ENCODE results near the gene FPR1.

FPR1 gene

DNA sequence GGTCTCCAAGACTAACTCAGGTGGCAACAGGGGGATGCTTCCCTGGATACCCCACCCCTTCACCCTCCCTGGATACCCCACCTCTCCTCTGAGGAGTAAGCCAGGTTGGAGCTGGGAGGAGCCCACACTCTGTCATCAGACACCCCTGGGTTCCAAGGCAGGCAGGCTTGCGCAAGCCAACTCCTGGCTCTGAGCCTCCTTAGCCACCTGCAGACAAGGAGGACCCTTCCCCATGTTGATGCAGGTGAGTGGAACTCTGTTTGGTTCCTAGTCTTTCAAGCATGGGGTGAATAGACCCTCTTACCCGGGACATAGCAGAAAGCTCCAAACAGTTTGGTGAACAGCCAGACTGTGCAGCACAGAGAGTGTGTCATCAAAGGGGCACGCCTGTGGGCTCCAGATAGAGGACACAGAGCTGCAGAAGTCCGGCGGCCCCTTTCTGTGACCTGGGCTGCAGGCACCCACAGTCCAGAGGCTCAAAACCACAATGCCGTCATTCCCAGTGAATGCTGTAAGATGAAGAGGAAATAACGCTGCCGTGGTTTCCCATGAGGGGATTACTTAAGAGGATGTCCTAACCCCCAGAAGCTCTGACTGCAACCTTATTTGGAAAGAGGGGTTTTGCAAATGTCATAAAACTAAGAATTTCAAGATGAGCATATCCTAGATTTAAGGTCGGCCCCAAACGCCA lies 15.8 kb downstream of the FPR1 start:
- DNase-seq, result no peak

DNA sequence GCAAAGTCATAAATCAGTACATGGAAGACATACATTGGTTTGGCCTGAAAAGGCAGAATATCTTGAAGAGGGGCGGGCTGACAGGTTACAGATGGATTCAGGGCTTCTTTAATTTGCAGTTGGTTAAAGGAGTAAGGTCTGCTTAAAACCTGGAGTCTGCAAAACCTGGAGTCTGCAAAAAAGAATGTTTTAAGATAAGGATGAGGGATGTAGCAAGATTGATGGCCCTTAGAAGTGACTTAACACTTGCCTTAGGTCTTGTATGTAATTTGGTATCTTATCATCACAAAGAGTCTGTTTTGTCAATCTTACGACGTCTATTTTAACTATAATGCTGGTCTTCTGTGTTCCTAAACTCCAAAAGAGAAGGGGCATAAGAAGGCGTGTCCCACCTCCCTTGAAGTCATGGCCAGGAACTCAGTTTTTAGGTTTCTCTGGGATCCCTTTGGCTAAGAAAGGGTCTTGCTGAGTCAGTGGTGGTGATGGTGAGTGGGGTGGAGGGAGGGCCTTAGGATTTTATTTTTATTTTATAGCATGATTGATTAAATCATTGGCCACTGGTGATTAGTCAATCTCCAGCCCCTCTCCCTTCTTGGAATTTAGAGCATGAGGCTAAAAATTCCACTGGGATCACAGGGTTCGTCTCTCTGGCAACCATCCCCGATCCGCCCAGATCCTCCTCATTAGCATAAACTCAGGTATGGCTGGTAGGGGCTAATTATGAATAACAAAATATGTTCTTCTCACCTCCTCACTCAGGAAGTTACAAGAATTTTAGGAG lies 17.7 kb downstream of the FPR1 start:
- DNase-seq, result no peak

DNA sequence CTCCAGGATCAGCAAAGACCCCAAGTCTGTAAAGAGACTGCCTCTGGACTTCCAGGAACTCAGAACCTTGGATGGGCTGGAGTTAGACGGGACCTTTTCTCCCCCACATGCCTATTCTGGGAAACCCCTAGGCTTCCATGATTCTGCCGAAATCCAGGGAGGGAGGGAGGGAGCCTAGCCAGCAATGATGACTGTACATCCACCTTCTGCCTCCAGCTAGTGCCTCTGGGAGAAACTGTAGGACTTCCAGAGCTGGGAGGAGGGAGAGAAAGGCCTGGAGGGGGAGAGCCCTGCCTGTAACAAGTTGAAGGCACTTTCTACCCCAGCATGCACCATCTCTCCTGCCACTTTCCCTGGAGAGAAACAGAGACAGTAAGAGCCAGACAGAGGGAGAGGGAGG lies 21.9 kb downstream of the FPR1 start:
- DNase-seq, result no peak

DNA sequence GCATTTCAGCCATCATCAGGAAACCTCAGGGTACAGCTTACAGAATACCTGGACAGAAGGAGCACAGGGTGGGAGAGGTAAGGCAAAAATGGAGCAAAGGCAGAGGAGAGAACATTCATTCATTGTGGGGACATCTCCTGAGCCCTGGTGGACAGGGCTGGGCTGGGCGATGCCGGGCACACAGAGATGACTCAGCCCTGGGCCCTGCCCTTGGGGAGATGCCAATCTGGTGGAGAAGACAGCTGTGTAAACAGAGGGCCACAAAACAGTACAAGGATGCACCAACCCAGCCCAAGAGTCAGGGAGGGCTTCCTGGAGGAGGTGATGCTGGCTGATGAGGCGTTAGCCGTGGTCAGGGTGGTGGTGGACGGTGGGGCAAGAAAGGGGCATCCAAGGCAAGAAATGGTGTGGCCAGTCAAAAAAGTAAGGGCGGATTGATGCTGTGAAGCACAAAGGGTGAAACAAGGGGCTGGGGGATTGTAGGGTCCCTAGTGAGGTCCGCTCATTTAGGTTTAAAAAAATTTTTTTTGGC lies 24.3 kb downstream of the FPR1 start:
- DNase-seq, result no peak

DNA sequence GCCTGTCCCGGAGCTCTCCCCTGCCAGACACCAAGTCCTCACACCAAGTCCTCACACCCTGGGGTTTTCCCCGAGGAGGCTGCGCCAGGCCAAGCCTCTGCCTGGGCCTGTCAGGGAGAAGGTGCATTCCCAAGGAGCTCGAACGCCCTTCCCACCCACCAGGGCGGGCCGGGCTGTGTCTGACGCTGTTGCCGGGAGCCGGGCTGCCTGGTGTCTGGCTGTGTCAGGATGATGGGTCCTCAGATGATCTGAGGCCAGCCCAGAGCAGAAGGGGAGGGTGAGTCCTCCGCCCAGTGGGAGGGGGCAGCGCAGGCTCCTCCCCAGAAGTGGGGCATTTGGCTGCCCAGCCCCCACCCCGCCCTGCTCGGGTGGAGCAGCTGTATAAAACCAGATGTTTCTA lies 25.6 kb downstream of the FPR1 start:
- DNase-seq, result peak; percentile 16

DNA sequence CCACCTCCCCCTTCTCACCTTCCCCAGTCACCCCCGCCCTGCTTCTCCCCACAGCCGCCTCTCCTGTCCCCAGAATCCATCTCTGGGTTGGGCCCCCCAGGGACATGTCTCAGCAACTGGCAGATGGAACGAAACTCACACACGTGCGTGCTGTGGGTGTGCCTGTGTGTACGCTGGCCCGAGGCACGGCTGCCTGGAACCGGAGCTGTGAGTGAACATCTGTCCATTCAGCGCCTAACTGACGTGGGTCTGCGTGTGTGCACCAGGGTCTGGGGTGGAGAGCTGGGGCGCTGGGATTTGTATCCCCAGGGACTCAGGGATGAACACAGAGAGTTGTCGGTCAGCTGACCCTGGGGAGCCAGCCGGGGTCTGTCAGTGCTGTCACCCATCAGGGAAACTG lies 27.1 kb downstream of the FPR1 start:
- peak; percentile 11 for DNase-seq

DNA sequence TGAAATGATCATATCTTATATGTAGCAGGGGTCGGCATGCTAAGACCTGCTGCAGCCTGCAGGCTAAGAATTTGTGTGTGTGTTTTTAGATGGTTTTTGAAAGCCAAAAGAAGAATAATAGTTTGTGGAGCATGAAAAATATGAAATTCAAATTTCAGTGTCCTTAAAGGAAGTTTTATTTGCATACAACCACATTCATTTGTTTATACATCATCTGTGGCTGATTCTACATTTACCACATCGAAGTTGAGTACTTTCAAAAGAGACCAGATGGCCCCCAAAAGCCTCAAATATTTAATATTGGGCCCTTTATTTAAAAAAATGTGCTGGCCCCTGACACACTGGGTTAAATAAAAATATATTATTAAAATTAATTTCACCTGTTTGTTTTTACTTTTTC lies 29.2 kb downstream of the FPR1 start:
- no peak for DNase-seq

DNA sequence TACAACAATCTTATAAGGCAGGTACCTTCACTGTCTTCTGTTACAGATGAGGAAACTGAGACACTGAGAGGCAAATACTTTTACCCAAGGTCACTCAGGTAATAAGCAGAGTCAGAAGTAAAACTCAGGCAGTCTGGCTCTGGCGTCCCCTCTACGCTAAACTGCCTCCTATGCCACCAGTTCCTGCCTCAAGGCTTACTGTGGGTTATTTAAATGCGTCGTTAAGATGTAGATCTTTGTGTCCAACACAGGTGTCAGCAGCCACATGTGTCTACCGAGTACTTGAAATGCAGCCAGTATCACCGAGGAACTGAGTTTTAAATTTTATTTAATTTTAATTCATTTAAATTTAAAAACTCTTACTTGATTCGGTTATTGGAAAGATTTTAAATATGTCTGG lies 29.8 kb downstream of the FPR1 start:
- DNase-seq, result no peak

DNA sequence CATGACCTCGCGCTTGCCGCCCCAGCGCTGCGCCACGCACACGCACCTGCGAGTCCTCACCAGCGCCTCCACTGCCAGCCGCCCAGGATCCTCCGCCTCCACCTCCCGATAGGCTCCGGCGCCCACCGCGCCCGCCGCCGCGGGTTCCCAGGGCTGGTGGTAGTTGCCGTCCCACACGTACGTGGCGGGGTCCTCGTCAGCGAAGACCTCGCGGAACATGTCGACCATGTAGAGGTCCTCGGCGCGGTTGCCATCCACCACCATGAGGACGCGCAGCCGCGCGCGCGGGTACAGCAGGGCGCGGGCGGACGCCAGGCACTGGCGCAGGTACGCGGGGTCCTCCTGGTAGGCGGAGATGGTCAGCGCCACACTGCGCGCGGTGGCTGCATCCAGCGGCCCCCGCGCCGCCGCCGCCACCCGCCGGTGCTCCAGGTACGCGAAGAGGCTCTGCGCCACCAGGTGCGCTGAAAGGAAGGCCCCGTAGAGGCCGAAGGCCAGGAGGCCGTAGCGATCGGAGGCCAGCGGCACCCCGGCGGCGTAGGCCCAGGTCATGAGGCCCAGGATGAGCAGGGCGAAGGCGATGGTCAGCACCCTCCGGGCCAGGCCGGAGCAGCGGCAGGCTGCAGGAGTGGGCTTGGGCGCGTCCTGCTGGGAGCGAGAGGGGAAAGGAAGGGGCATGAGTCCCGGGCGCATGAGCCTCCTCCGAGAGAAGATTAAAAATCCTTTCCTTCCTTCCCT lies 32.3 kb downstream of the FPR1 start:
- no peak for DNase-seq

DNA sequence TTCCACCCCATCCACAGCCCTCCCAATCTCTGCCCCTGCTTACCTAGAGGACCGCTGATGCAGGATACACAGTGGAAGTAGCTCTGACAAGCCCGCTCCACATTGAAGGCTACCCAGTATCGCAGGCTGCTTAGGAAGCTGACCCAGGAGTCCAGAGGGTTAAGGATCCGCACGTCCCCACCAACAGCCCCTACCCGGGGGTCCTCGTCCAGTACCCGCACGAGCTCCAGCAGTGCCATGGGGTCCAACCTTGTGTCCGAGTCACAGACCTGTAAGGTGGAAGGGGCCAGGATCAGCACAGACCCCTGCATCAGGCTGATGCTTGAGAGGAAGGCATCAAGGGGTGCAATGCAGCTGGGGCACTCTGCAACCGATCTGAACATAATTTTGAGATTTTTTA lies 34.8 kb downstream of the FPR1 start:
- DNase-seq, result no peak

DNA sequence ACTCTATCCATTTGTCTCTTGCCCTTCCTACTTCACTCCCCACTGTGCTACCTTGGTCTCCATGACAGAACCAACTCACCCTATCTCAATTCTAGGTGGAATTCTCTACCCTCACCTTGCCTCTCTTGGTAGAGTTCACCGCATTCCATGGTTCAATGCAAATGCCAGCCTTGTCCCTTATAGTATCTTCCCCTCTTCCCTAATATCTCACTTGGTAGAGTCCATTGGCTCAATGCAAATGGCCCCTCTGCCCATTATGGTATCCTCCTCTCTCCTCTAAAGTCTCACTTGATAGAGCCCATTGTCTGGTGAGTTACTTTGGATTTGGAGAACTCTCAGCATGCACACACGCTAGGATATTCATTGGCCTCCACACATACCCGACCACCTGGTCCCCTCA lies 35.8 kb downstream of the FPR1 start:
- no peak for DNase-seq

DNA sequence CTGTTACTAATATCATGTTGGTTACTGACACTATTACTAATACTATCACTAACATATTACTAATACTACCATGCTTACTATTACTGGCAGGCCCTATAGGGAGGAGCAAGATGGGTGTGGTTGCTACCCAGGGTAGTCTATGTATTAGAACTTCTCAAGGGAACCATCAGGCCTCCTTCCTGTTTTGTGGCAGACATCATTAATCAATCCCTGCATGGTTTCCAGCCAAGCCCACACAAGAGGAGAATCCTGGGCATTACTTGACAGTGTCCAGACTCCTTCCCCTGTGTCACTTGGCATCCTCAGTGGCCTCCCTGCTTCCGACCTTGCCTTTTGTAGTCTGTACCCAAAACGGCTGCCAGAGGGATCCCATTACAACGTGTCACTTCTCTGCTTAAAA lies 36.8 kb downstream of the FPR1 start:
- DNase-seq, result no peak

DNA sequence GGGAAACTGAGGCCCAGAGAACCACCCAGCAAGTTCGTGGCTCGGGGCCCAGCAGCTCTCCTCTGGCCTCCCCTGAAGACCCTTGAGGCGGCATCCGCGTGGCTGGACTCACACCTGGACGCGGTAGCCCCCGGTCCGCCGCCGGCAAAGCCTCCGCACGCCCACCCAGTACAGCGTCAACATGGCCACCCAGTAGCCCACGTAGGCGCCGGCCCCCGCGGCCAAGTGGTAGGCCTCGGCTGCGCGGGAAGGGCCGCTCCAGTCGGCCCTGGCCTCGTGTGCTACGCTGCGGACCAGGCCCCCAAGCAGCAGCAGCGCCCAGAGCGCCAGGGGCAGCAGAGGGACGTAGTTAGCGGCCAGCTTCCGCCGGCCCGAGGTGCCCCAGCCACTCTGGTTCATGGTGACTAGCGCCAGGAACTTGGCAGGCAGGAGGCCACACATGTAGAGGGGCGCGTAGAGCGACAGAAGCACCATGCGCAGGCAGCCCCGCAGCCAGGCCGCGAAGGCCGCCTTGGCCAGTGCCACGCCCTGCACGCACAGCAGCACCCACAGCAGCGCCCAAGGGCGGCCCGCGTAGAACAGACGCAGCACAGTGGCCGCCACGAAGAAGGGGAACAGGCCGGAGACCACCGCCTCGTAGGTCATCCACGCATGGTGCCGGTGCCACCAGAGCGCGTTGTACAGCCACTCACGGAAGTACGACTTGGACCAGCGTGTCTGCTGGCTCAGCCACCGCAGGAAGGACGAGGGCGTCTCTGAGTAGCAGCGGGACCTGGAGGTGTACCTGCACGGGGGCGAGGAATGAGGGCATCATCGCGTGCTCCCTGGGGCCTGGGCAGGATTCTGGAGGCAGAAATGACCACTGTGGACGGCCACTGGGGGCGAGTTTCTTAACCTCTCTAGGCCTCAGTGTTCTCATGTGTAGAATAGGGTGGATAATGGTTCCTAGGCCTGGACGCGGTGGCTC lies 38.1 kb downstream of the FPR1 start:
- DNase-seq, result no peak

DNA sequence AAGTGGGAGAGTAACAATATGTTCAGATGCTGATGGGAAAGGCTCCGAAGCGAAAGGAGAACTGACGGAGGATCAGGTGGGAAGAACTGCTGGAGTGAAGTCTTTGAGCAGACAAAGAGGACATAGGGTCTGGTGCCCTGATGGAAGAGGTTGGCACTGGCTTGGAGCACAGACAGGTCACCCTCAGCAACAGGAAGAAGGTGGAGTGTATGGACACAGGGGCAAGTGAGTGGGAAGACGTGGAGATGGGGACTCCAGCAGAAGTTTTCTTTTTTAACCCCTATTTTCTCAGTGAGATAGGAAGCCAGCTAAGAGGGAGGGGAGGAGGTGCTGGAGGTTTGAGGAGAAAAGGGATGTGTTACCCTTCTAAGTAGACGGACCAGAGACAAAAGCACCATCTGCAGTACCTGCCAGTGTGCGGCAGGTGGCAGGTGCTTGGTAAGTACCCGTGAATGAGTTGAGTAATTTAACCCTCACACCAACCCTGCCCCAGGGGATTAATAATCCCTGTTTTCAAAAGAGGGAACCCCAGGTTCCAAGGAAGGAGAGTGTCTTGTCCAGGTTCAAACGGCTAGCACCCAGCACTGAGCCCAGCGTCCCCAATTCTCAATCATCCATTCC lies 39.1 kb downstream of the FPR1 start:
- DNase-seq, result peak; percentile 58

DNA sequence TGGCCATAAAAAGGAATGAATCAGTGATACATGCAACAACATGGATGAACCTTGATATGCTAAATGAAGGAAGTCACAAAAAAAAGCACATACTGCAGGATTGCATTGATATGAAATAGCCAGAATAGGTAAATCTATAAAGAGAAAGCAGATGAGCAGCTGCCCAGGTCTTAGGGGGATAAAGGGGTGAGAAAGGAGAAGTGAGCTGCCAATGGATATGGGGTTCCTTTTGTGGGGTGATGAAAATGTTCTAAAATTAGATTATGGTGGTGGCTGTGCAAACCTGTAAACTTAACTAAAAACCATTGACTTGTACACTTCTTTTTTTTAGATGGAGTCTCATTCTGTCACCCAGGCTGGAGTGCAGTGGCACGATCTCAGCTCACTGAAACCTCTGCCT lies 40.0 kb downstream of the FPR1 start:
- DNase-seq, result no peak

DNA sequence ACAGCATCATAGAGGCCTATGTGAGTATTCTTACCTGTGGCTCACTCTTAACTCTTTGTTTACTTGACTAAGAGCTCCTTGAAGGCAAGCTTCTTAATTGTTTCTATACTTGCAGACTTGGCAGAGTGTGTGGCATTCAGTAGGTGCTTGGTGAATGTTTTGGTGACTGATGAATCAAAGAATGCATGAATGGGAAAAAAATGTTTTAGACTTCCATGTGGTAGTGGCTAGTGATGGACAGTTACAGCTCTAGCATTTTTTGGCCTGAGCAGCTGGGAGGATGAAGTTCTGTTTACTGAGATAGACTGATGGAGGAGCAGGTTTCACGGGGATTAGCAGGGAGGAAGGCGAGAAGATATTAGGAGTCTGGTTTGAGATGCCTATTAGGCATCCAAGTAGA lies 41.5 kb downstream of the FPR1 start:
- no peak for DNase-seq

DNA sequence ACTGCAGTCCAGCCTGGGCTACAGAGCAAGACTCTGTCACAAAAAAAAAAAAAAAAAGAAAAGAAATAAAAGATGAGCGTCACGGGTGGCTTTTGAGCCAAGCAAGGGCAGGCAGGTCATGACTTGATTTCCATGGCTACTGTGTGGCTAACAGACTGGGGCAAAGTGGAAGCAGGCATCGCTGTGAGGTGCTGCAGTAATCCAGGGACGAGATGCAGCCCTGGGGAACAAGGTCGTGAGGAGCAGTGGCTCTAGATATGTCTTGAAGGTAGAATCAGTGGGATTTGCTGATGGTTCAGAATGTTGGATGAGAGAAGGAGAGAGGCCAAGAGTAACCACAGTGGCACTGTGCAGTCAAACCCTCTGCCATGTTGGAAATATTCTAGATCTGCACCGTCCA lies 42.1 kb downstream of the FPR1 start:
- DNase-seq, result no peak

DNA sequence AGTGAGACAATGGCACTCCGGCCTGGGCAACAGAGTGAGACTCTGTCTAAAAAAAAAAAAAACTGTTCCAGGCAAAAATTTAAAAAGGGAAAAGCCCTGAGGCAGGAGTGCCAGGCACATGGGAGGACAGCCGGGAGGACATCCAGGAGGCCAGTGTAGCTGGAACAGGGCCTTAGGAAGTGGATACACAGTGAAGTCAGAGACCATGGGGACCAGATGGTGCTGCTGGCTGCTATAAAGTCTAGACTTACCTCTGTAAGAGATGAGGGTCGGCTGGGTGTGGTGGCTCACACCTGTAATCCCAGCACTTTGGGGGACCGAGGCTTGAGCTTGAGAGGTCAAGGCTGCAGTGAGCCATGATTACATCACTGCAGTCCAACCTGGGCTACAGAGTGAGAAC lies 42.9 kb downstream of the FPR1 start:
- DNase-seq, result no peak

DNA sequence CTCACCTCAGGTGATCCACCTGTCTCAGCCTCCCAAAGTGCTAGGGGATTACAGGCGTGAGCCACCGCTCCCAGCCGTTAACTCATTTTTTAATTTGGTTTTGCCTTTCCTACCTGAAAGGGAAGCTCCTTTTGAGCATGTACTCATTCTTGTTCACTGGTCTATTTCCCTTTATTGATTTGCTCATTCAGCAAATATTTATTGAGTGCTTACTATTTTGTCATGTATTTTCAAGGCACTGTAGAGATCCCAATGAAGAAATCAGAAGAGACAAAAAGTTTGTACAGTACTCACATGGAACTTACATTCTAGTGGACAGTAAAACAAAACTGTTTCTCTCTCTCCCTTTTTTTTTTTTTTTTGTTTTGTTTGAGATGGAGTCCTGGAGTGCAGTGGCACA lies 44.8 kb downstream of the FPR1 start:
- DNase-seq, result no peak

DNA sequence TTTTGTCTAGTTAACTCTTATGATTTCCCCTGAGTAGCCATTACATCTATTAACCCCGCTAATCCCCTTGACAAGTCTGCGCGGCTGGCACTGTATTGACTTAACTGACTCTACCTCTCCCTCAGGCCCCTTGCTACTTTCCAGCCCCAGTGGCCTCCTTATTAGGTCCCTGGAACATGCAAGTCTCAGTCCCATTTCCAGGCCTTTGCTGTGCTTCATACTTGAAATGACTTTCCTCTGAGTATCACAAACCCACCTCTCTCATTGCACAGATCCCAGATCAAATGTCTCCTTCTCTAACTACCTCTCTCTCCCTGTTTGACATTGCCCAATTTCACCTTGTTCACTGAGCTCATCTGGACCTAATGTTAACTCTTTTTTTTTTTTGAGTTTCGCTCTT lies 45.4 kb downstream of the FPR1 start:
- DNase-seq, result no peak

DNA sequence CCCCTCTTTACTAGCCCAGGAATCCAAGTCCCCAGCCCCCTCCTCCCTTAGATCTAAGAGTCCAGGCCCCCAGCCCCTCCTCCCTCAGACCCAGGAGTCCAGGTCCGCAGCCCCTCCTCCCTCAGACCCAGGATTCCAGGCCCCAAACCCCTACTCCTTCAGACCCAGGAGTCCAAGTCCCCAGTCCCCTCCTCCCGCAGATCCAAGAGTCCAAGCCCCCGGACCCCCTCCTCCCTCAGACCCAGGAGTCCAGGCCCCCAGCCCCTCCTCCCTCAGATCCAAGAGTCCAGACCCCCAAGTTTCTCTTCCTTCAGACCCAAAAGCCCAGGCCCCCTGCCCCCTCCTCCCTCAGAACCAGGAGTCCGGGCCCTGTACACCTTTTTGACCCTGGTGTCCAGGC lies 47.1 kb downstream of the FPR1 start:
- DNase-seq, result no peak
